HG03469 (cell line): ENCODE data around the gene COL3A1.

ENCODE experiments used
- ATAC-seq: cut with Tn5 transposase; IDR thresholded peaks from one replicate; pipeline ENCODE4 v1.9.1; 2021; ENCODE audit warnings: mild to moderate bottlenecking, moderate library complexity, moderate number of reproducible peaks; ENCODE audit not compliant: unreplicated experiment

Gene COL3A1

DNA sequence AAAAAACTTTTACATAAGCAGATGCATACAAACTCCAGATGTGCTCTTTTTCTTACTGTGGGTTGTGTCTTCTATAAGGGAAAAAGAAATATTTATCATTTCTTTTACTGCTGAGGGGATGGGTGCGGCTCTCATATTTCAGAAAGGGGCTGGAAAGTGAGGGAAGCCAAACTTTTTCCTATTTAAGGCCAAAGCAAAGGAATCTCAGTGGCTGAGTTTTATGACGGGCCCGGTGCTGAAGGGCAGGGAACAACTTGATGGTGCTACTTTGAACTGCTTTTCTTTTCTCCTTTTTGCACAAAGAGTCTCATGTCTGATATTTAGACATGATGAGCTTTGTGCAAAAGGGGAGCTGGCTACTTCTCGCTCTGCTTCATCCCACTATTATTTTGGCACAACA lies at the start of gene COL3A1:
Gene COL3A1 (plus strand): TSS at position 210 of the 400 bp plus-strand sequence. CDS start 117 bp downstream, at position 327.
- ATAC-seq: no peak

DNA sequence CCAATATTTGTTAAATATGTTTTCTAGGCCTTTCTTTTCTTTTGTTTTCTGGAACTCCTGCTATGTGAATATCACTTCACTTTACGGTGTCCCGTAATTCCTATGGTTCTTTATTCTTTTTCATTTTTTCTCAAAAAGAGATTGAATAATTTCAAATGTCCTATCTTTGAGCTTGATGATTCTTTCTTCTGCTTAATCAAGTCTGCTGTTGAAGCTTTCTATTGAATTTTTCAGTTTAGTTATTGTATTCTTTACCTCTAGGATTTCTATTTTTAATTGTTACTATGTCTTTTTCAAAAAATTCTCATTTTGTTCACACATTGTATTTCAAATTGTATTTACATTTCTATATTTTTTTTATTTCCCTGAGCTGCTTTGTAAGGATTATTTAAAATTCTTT lies 45.5 kb upstream of the COL3A1 start:
- no peak for ATAC-seq

GRCh38 chr2:188931361-188931760 lies 42.8 kb upstream of the COL3A1 start:
- no peak for ATAC-seq

DNA sequence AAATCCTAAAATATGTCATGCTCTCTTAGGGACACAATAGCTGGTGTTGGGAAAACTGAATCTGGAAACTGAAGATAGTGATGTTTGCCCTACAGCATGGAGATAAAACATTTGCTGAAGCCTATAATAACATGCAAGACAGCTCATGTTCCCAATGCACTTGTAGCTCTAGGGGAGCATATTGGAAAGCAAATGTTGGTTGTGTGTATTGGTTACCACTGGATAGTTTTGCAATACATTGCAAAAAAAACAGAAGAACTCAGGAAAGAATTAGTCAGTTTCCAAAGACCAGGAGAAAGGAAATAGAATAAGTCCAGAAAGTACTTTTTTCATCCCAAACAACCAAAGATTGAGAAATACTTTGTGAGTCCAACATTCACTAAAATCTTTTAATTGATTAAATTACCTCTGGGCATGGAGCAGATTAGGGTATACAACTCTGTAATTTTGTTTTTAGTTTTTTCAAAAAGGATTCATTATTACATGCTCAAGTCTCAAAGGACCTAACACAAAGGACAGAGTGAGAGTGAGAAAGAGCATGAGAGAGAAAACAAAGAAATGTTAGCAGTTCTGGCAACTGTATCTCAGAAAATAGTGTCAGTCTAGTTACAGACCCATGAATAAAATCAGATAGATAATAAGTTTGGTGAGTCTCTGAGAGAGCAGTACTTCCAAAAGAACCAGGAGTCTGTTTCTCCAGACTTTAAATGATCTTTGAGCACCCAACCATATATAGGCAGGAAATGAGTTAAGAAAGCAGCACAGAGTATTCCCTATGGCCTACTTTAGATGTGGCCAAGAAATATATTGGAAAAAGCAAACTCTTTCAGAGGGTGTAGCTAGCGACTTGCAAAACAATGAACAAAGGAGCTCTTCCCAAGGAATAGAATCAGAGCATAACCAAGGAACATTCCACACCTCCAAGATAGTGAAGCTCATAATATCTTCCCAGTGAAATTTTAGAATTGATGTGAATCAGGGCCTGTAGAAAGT lies 36.6 kb upstream of the COL3A1 start:
- no peak for ATAC-seq

DNA sequence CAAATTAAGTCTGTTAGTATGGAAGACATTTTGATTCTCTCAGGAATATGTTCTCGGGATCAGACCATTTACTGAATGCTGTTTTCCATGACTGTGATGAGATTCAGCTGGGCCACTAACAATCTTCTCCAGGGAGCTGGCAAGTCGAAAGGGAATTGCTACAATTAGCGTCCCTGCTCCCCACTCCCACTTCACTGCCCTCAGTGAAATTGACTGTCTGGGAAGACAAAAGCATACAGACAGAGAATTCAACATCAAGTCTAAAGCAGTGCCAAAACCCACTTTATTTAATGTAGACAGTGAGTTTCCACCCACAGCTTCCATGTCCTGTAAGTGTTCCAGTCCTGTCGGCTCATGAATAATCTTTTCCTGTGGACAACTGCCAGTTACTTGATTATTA lies 34.0 kb upstream of the COL3A1 start:
- no peak for ATAC-seq

DNA sequence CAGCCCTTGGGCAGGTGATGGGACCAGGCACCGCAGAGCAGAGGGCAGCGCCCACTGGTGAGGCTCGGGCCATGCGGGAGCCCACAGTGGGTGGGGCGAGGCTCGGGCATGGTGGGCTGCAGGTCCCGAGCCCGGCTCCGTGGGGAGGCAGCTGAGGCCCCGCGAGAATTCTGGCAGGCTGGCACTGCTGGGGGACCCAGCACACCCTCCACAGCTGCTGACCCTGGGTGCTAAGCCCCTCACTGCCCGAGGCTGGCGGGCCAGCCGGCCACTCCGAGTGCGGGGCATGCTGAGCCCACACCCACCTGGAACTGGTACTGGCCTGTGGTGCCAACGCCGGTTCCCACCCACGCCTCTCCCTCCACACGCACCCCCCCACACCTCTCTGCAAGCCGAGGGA lies 29.7 kb upstream of the COL3A1 start:
- ATAC-seq: no peak

GRCh38 chr2:188949046-188949818 lies 24.9 kb upstream of the COL3A1 start:
- ATAC-seq: no peak

DNA sequence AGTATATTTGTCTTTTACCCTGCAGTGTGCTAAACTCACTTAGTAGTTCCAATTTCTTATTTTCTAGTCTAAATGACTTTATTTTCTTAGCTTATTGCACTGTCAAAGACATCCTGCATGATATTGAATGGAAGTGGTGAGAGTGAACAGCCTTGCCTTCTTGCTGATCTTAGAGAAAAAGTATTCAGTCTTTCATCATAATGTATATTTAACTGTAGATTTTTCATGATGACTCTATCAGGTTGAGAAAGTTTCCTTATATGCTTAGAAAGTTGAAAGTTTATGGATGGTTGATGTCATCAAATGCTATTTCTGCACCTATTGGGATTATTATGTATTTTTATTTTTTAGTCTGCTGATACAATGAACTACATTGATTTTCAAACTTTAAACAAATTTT lies 21.3 kb upstream of the COL3A1 start:
- ATAC-seq: no peak

DNA sequence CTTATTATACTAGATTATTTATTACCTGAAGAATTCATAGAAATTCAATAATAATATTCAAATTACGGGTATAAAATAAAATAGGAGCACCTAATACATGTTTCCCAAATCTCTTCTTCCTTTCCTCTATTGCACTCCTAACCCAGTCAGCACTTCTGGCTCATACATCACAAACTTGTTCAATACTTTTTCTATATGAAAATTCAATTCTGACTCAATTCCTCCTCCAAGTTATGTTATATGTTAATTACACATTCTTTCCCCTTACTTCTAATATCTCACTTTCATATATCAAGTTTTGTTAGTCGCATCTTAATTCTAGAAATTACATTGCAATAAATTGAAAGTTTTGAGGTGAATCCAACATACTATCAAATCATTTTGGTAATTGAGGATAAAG lies 17.9 kb upstream of the COL3A1 start:
- no peak for ATAC-seq

- no peak for ATAC-seq
These were observed 17.2 kb upstream of the COL3A1 start for GRCh38 chr2:188956961-188957360.

DNA sequence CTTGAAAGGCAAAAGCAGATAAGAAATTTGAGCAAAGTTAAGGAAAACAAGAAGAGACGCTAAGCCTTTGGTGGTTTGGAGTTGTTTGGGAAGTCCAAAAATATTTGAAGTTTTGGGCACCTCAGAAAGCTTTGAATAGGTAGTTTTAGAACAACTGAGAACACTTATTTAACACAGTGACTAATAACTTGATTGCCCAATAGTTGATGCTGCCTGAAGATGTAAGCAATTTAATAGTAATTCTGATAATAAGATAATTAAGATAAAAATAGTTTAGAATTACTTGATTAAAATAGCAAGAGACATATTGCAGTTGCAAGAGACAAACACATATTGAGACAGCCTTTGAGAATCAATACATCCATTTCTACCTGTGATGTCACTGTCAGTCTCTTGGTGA lies 16.5 kb upstream of the COL3A1 start:
- no peak for ATAC-seq

- ATAC-seq: no peak
These were observed 10.4 kb upstream of the COL3A1 start for GRCh38 chr2:188963741-188964140.

DNA sequence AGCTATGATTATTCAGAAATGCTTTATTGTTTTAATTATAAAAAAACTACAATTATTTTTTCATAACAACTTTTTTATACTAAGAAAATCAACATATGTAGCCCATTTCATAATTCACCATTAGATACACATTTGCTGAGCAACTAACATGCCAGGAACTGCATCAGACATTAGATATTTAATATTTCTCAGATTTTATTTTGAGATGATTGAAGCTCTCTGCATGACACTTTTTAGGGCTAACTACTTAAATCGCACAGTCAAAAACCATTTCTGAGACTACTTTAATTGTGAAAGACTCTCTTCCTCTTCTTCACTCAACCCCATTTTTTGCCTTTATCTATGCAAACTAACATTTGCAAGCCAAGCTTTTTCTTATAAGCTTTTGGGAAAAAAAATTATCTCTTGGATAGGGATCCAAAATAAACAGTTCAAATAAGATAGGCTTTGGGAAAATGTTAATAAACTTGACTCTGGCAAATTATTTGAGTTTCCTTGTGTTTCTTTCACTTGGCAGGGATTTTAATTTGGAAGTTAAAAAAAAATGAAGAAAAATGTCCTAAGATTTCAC lies 9.1 kb upstream of the COL3A1 start:
- no peak for ATAC-seq

DNA sequence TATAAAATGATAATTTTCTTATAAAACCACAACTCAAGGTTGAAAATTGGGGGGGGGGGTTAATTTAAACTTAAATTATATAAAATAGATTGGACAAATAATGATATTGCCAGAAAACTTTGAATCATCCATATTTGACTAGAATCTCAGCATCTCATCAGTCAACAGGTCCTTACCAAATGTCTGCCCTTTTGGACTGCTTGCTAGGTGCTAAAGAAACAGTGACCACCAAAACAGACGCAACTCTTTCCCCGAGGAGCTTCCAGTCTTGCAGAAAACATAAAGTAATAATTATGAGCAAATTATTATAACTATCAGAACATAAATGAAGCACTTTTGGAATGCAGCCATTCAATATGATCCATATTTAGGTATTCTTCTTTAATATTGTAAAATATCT lies 8.6 kb upstream of the COL3A1 start:
- ATAC-seq: no peak

- no peak for ATAC-seq
These were observed 8.0 kb upstream of the COL3A1 start for GRCh38 chr2:188966079-188966571.

GRCh38 chr2:188966728-188967440 lies 7.3 kb upstream of the COL3A1 start:
- ATAC-seq: no peak

DNA sequence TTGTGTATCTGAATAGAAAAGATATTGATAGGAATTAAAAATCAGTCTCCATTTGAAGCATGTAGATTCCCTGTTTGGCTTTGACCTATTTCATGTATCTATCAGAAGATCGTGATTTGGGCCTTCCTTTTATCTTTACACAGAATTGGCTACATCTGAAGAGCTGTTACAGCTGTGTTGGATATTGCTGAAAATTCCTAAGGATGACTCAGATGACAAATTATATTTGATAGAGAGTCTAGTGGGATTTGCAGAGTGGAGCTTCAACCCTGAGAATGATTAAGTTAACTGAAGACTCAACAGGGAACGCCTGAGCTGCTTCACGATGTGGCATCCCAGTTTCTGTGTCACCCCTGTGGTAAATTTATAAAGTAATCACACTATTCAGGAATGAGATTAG lies 4.9 kb upstream of the COL3A1 start:
- ATAC-seq: no peak

- ATAC-seq: no peak
These were observed 4.5 kb upstream of the COL3A1 start for GRCh38 chr2:188969651-188970050.

DNA sequence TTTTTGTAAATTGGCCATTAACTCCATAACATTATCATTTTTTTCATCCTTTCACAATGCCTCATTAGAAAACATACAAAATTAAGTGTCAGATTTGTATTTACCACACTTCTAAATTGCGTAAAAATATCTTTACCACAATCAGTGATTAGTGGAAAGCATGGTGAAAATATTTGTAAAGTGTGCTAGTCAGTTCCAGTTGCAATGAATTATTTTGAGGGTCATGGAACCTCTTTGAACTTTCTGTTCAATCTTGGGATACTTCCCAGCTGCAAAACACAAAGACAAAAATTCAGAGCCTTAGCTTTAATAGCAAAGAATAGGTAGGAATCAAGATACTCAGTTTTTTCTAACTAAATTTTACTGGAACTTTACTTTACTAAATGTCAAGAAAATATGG lies 4.0 kb upstream of the COL3A1 start:
- no peak for ATAC-seq

GRCh38 chr2:188971432-188971861 lies 2.7 kb upstream of the COL3A1 start:
- no peak for ATAC-seq

- no peak for ATAC-seq
These were observed 532 bp upstream of the COL3A1 start for GRCh38 chr2:188973641-188974040.
